Mucosa of descending colon (tissue), 3 donors: Measurements from ENCODE around the gene GTF3C5. TPM values are rescaled to one million over a fixed set of nuclear protein-coding genes. Genes with fewer than 3 reads are reported as not detected.

Experiments
- ATAC-seq: fragments of 200-7000 bp; cut with Tn5 transposase; one replicate; pipeline ENCODE4 v1.9.1; 2020; ENCODE audit warnings: mild to moderate bottlenecking, moderate library complexity
- DNase-seq, 3 donors: peaks; one replicate each; pipeline ENCODE4 v3.0.0-alpha.2; 2020
- H3K36me3 ChIP-seq: fragments of 200-600 bp; one replicate; pipeline ENCODE4 v1.8.0; 2021; ENCODE audit warnings: low read depth, mild to moderate bottlenecking
- H3K4me1 ChIP-seq: fragments of 200-600 bp; one replicate; pipeline ENCODE4 v1.8.0; 2021; ENCODE audit warnings: low read depth, mild to moderate bottlenecking
- H3K4me3 ChIP-seq: fragments of 200-600 bp; one replicate; pipeline ENCODE4 v1.8.0; 2021; ENCODE audit warnings: mild to moderate bottlenecking
- H3K9me3 ChIP-seq: fragments of 200-600 bp; one replicate; pipeline ENCODE4 v1.8.0; 2021; ENCODE audit warnings: mild to moderate bottlenecking
- intact Hi-C, 2 donors: fragments of 100-400 bp; cut with DNase I in 1 of 2; cut with micrococcal nuclease in 1 of 2; formaldehyde crosslinking; loops; one replicate each; pipeline versions ENCODE4 v1.11.0 to v1.11.1; 2022; cut with DNase I, micrococcal nuclease
- total RNA-seq, 3 donors: library from RNA; stranded (reverse); fragmentation: NEBNext Ultra II Directional in 2 of 3; extraction: Animal tissue kit (Norgen Biotek cat#: 25700) in 2 of 3; gene quantifications; one replicate each; pipeline versions ENCODE4 v1.2.1 to v1.2.4, GENCODE V29; 2021 to 2023
- TF ChIP-seq, protein P1 (sequence below): fragments of 200-600 bp; IDR thresholded peaks from one replicate; pipeline ENCODE4 v1.8.0; 2022; ENCODE audit warnings: antibody characterized with exemption, mild to moderate bottlenecking
- donor health status: DM: no; HTN: no; CAD: no; lungs with moderate emphysema.
- donor health status: DM: no; HTN: no; CAD: no.
- donor health status: DM: no; HTN: yes; CAD: no.

The GTF3C5 gene
- total RNA-seq, 3 donors from 2014 or later = 45.8 to 53.6 (median 52.2) TPM

DNA sequence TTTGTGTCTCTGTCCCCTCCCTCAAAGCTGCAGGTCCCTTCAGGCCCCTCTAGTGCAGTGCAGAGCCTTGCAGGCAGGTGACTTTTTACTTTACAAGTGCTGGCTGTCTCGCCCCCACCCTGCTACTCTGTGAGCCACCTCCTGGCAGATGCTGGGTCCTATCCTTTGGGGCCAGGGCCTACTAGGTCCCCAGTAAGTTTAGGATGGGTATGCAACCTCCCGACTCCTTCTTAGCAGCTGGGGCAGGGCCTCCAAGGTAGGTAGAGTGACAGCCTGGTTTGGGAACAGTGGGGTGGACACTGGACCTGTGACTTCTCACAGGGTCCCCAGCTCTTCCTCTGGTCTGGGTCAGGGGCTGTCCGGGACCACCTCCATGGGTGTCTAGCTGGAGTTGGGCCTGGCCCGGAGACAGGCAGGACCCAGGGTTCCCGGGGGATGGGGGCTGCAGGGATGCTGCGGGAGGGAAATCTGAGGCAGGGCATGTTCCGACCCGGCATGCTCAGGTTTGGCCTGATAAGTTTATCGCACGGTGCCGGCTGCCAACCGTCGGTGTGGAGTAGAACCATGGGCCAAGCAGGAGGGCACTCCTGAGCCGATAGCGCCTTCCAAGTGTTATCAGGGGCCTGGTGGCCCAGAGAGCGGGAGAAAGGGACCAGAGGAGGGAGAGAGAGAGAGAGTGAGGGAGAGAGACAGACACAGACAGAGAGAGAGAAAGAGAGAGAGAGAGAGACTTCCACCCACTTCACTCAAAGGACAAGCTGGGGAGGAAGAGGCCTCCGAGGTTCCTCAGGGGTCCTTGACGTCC lies 31.8 kb upstream of the GTF3C5 start:
- no peak for ATAC-seq
- Histone ChIP-seq H3K4me1 (peaks cover 5% of the 10 kb centered on the region), H3K36me3 (no peaks in the 10 kb centered on the region), H3K9me3 (no peaks in the 10 kb centered on the region), H3K4me3 (no peak overlapping the region)
- TF ChIP-seq, protein P1, sequence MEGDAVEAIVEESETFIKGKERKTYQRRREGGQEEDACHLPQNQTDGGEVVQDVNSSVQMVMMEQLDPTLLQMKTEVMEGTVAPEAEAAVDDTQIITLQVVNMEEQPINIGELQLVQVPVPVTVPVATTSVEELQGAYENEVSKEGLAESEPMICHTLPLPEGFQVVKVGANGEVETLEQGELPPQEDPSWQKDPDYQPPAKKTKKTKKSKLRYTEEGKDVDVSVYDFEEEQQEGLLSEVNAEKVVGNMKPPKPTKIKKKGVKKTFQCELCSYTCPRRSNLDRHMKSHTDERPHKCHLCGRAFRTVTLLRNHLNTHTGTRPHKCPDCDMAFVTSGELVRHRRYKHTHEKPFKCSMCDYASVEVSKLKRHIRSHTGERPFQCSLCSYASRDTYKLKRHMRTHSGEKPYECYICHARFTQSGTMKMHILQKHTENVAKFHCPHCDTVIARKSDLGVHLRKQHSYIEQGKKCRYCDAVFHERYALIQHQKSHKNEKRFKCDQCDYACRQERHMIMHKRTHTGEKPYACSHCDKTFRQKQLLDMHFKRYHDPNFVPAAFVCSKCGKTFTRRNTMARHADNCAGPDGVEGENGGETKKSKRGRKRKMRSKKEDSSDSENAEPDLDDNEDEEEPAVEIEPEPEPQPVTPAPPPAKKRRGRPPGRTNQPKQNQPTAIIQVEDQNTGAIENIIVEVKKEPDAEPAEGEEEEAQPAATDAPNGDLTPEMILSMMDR = no peak
- DNase-seq = no peak
- intact Hi-C loops = no loop called here

DNA sequence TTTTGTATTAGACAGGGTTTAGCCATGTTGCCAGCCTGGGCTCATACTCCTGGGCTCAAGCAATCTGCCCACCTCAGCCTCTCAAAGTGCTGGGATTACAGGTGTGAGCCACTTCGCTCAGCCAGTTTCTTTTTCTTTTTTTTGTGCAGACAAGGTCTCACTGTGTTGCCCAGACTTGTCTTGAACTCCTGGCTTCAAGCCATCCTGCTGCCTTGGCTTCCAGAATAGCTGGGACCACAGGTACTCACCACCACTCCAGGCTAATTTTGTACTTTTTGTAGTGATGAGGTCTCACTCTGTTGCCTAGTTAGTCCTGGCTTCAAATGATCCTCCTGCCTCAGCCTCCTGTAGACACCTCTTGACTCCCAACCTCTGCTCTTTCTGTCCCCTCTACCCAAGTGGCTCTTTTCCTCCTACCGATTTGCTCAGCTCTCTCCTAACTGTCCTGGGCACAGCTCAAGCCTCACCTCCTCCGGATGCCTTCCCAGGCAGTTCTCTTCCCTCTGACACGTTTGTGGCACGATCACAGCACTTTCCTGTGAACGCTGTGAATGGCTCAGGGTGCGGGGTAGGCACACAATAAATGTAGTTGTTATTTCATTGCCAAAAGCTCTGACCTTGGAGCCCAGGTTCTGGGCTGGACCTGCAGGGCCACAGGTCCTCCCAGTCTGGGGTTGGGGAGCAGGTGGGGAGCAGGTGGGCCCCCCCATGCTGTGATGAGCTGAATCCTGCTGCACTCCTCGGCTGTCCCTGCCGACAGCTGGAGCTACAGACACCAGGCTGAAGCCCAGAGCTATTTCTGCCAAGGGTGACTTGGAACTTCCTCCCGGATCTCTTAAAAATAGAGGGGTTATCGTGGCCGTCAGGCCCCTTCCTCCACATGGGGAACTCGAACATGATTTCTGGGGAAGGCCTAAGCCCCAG lies 28.4 kb upstream of the GTF3C5 start:
- intact Hi-C loops = no loop called here
- TF ChIP-seq, protein P1 = no peak
- H3K4me1 ChIP-seq = no peaks in the 10 kb centered on the region
- H3K4me3 ChIP-seq = no peak overlapping the region
- no peaks in the 10 kb centered on the region for H3K9me3 ChIP-seq
- ATAC-seq (no peak), DNase-seq (no peak)
- H3K36me3 ChIP-seq = no peaks in the 10 kb centered on the region

DNA sequence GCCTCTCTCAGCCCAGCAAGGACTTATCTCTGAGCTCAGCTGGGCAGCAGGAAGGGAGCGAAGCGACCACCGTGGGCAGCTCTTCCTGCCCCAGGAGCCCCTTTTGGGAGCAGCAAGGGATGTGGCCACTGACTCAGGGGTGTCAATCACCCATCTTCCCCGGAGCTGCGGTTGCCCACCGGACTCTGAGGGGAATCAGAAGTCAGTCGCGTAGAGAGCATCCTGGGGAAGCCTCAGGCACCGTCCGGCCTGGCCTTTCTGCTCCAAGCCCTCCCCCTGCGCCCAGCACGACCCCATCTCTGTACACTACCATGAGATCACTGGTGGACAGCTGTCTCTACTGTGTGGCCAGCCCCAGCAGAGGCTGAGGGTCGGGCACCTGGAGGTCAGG lies 27.7 kb upstream of the GTF3C5 start:
- H3K4me3 ChIP-seq = no peak overlapping the region
- H3K36me3 ChIP-seq = no peaks in the 10 kb centered on the region
- H3K4me1 ChIP-seq = peaks cover under 1% of the 10 kb centered on the region
- ATAC-seq = no peak
- intact Hi-C loops = no loop called here
- TF ChIP-seq, protein P1 = no peak
- no peak for DNase-seq
- H3K9me3 ChIP-seq = no peaks in the 10 kb centered on the region

DNA sequence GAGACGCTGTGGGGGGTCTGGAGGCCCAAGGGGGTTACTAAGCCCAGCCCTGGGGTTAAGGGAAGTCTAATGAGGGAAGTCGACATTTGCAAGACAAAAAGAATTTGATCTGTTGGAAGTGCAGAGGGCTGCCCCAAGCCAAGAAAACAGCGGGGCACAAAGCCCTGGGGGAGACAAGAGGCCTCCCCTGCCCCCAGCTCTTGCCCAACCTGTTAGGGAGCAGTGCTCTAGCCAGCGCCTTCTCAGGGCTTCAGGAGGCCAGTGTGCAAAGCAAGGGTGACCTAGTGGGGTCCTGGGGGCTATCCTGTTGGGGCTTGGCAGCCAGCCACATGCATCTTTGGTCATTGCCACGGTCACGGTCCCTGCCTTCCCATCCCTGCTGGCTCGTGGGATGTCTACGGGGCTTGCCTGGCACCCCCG lies 27.1 kb upstream of the GTF3C5 start:
- ATAC-seq = no peak
- no peak for DNase-seq
- H3K9me3 ChIP-seq = no peaks in the 10 kb centered on the region
- TF ChIP-seq, protein P1 = no peak
- peaks cover 7% of the 10 kb centered on the region for H3K4me1 ChIP-seq
- H3K4me3 ChIP-seq = no peak overlapping the region
- intact Hi-C loops = no loop called here
- no peaks in the 10 kb centered on the region for H3K36me3 ChIP-seq

DNA sequence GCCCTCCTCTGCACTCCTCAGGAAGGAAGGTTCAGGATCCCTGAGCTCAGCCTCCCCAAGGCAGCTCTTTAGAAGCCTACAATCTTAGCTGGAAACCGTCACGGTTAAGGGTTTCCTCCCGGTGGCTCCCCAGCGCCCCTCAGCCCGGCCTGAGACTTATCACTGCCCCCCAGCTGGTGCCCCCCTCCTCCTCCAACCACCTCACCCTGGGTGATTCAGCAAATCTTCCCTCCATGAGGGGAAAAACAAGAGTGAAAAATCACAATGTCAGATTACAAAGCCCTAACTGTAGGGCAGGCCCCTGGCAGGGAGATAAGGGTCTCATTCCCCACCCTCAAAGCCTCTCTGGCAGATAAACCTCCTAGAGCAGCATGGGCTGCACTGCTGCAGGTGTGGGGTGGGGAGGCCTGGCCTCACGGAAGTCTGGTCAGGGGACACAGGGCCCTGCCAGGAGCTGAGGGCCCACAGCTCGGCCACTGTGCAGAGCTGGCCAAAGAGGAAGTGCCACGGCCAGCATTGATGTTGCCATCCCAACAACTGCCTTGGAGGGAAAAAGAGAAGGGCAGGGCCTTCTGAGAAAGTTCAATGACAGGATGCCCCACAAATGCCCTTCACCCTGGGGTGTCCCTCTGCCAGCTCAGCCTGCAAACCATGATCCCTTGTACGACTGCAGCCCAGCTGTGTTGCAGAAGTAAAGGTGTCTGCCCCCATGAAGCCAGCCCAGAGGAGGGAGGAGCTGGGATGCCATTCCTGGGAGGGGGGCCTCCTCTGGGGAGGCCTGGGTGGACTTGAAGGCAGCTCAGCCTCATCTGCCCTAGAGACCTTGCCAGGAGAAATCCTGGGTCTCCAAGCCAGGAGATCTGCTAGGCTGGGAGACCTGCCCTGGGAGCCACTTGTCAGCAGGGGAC lies 26.5 kb upstream of the GTF3C5 start:
- H3K4me1 ChIP-seq = peaks cover 10% of the 10 kb centered on the region
- H3K36me3 ChIP-seq = no peaks in the 10 kb centered on the region
- no peaks in the 10 kb centered on the region for H3K9me3 ChIP-seq
- intact Hi-C loops = no loop called here
- ATAC-seq (no peak), DNase-seq (peak in 1 of 3 donors; percentile 17)
- TF ChIP-seq, protein P1 = no peak
- no peak overlapping the region for H3K4me3 ChIP-seq
